GM23248 (cell line): ENCODE results near the gene SFMBT2. TPM values are rescaled to one million over a fixed set of nuclear protein-coding genes. Genes with fewer than 3 reads are reported as not detected.
A peak's percentile ranks its signal among the peaks of the same experiment; 100 is the strongest.

Experiments
- DNase-seq: peaks from one replicate; pipeline ENCODE4 v3.0.0-alpha.2; 2015
- H2AFZ ChIP-seq: fragments of 200-600 bp; sonication (generic); 2 replicates; pipeline ENCODE4 v1.6.1; 2016; ENCODE audit warnings: antibody characterized with exemption
- H3F3A ChIP-seq: fragments of 200-600 bp; sonication (generic); 2 replicates; pipeline ENCODE4 v1.6.1; 2016; ENCODE audit warnings: mild to moderate bottlenecking, antibody characterized with exemption, mixed run types; ENCODE audit not compliant: insufficient read depth
- H3K27ac ChIP-seq: fragments of 200-600 bp; sonication (generic); 2 replicates; pipeline ENCODE4 v1.5.1; 2016; ENCODE audit warnings: mild to moderate bottlenecking
- H3K27me3 ChIP-seq: fragments of 200-600 bp; sonication (generic); replicated peaks from 2 replicates; pipeline ENCODE4 v1.6.1; 2016; ENCODE audit warnings: mild to moderate bottlenecking; ENCODE audit not compliant: insufficient read depth
- H3K36me3 ChIP-seq: fragments of 200-600 bp; sonication (generic); 2 replicates; pipeline ENCODE4 v1.6.1; 2016; ENCODE audit warnings: low read depth, mild to moderate bottlenecking
- H3K4me1 ChIP-seq: fragments of 200-600 bp; sonication (generic); 2 replicates; pipeline ENCODE4 v1.6.1; 2016; ENCODE audit warnings: mild to moderate bottlenecking; ENCODE audit not compliant: insufficient read depth
- H3K4me2 ChIP-seq: fragments of 200-600 bp; sonication (generic); one replicate; pipeline ENCODE4 v1.6.1; 2016; ENCODE audit warnings: mild to moderate bottlenecking; ENCODE audit not compliant: unreplicated experiment
- H3K4me3 ChIP-seq: fragments of 200-600 bp; sonication (generic); 2 replicates; pipeline ENCODE4 v1.5.1; 2016; ENCODE audit warnings: mild to moderate bottlenecking
- H3K79me2 ChIP-seq: fragments of 200-600 bp; sonication (generic); 2 replicates; pipeline ENCODE4 v1.6.1; 2016; ENCODE audit warnings: mild to moderate bottlenecking; ENCODE audit not compliant: insufficient read depth
- H3K9ac ChIP-seq: fragments of 200-600 bp; sonication (generic); 2 replicates; pipeline ENCODE4 v1.6.1; 2016; ENCODE audit warnings: mild to moderate bottlenecking
- H3K9me2 ChIP-seq: fragments of 200-600 bp; sonication (generic); 2 replicates; pipeline ENCODE4 v1.6.1; 2016; ENCODE audit warnings: mixed run types, mild to moderate bottlenecking, moderate library complexity; ENCODE audit not compliant: insufficient read depth
- H3K9me3 ChIP-seq: fragments of 200-600 bp; sonication (generic); one replicate; pipeline ENCODE4 v1.6.1; 2017; ENCODE audit warnings: low read depth
- H4K20me1 ChIP-seq: fragments of 200-600 bp; sonication (generic); 2 replicates; pipeline ENCODE4 v1.6.0; 2016; ENCODE audit not compliant: insufficient read depth
- EZH2 ChIP-seq: fragments of 200-600 bp; sonication (generic); IDR thresholded peaks from 2 replicates; pipeline ENCODE4 v1.6.1; 2018; ENCODE audit warnings: antibody characterized with exemption, mild to moderate bottlenecking; ENCODE audit not compliant: insufficient read depth, poor library complexity, severe bottlenecking
- EZH2phosphoT487 ChIP-seq: fragments of 200-600 bp; sonication (generic); IDR thresholded peaks from 2 replicates; pipeline ENCODE4 v1.6.1; 2018; ENCODE audit warnings: antibody characterized with exemption, moderate library complexity, mild to moderate bottlenecking, low read depth; ENCODE audit not compliant: insufficient read depth
- WGBS, 2 experiments: methylation state at CpG; one replicate each; pipeline ENCODE4 v1.1.6; 2015 to 2017; ENCODE audit warnings: low lambda C conversion rate in 2 of 2, low coverage in 1 of 2; ENCODE audit errors: missing lambda C conversion rate in 2 of 2; 5-methylcytosine and 5-hydroxymethylcytosine counted together
- in situ Hi-C: fragments of 300-500 bp; cut with MboI; formaldehyde crosslinking; loops from 2 replicates; pipeline ENCODE4 v1.15.0; 2020
- polyA plus RNA-seq: library from polyadenylated mRNA; unstranded; fragments of >200 nt; fragmentation: Nextera tagmentation; extraction: Ambion mirVana; gene quantifications from 2 replicates; pipeline ENCODE4 v1.2.1, GENCODE V29; 2016
- total RNA-seq: library from RNA; depleted of rRNA; stranded (reverse); fragments of >200 nt; shearing (Covaris generic); gene quantifications from 2 replicates; pipeline ENCODE4 v1.2.3, GENCODE V29; 2014

Gene SFMBT2
- total and polyA plus RNA-seq, 2 experiments from 2014 or later: 0.22 TPM; not detected in 1

DNA sequence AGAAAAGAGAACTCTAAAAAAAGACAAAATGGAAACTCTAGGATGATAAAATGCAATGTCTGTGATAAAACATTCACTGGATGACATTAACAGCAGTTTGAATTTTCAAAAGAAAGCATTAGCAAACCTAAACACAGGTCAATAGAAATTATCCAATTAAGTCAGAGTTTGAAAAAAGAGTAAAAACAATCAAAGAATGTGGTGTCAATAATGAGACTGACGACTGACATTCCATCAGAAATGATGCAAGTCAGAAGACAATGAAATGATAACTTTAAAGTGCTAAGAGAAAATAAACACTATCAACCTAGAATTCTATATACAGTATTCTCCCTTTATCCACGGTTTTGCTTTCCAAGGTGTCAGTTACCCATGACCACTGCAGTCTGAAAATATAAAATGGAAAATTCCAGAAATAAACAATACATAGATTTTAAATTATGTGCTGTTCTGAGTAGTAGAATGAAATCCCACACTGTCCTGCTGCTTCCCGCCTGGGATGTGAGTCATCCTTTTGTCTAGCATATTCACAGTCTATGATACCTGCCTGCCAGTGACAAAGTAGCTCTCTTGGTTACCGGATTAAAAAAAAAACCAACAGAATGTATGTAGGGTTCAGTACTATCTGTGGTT lies 38.3 kb upstream of the SFMBT2 start:
- no peak for TF ChIP-seq EZH2phosphoT487
- TF ChIP-seq EZH2: no peak
- Histone ChIP-seq H3K36me3 (no peaks in the 10 kb centered on the region), H2AFZ (no peak overlapping the region), H3F3A (no peaks in the 10 kb centered on the region), H3K9ac (no peak overlapping the region), H3K4me2 (no peak overlapping the region), H4K20me1 (no peaks in the 10 kb centered on the region), H3K27me3 (no peaks in the 10 kb centered on the region), H3K4me1 (no peaks in the 10 kb centered on the region), H3K9me3 (no peaks in the 10 kb centered on the region), H3K79me2 (no peaks in the 10 kb centered on the region), H3K9me2 (no peaks in the 10 kb centered on the region), H3K4me3 (no peak overlapping the region), H3K27ac (no peak overlapping the region)
- DNase-seq: peak; percentile 8
- WGBS, 2 experiments: 35 to 37% methylated on average over 4 of the region's 4 CpGs
- in situ Hi-C loops: no loop called here

- Histone ChIP-seq H3K36me3 (no peaks in the 10 kb centered on the region), H2AFZ (no peak overlapping the region), H3F3A (no peaks in the 10 kb centered on the region), H3K27ac (no peak overlapping the region), H3K9me2 (no peaks in the 10 kb centered on the region), H3K9ac (no peak overlapping the region), H3K4me1 (no peaks in the 10 kb centered on the region), H3K79me2 (no peaks in the 10 kb centered on the region), H3K27me3 (no peaks in the 10 kb centered on the region), H3K4me2 (no peak overlapping the region), H3K4me3 (no peak overlapping the region), H3K9me3 (no peaks in the 10 kb centered on the region), H4K20me1 (no peaks in the 10 kb centered on the region)
- 61 to 62% methylated on average over 7 of the region's 7 CpGs for WGBS, 2 experiments
- no peak for DNase-seq
- TF ChIP-seq EZH2phosphoT487: no peak
- TF ChIP-seq EZH2: no peak
- in situ Hi-C loops: no loop called here
Measured at GRCh38 chr10:7445474-7446185, 34.8 kb upstream of the SFMBT2 start.

- Histone ChIP-seq H3K4me1 (no peaks in the 10 kb centered on the region), H3F3A (no peaks in the 10 kb centered on the region), H3K27ac (no peak overlapping the region), H3K27me3 (no peaks in the 10 kb centered on the region), H4K20me1 (no peaks in the 10 kb centered on the region), H2AFZ (no peak overlapping the region), H3K9me3 (no peaks in the 10 kb centered on the region), H3K9me2 (no peaks in the 10 kb centered on the region), H3K4me3 (no peak overlapping the region), H3K4me2 (no peak overlapping the region), H3K36me3 (no peaks in the 10 kb centered on the region), H3K79me2 (no peaks in the 10 kb centered on the region), H3K9ac (no peak overlapping the region)
- in situ Hi-C loops: no loop called here
- DNase-seq: no peak
- 46% methylated on average over 19 of the region's 19 CpGs for WGBS, 2 experiments
- TF ChIP-seq EZH2 (no peak), EZH2phosphoT487 (no peak)
Measured at GRCh38 chr10:7444551-7445121, 33.8 kb upstream of the SFMBT2 start.

DNA sequence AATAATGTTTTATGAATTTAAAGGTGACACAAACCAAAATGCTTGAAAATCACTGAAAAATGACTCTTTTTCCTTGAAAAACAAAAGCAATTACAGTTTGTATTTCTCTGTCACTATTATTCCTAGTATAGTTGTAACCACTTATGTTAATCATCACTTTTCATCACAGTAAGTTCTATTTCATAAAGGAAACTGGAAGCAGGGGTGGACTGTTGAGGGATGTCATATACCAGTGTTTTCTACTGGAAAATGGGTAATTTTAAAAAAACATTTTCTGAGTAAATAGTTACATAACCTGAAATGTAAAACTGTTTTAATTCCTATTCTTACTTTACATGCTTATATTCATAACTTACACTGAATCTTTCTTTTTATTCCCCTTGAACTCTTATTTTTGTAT lies 32.2 kb upstream of the SFMBT2 start:
- H3K4me1 ChIP-seq: no peaks in the 10 kb centered on the region
- no peak for DNase-seq
- H2AFZ ChIP-seq: no peak overlapping the region
- H3K36me3 ChIP-seq: no peaks in the 10 kb centered on the region
- H3K4me2 ChIP-seq: no peak overlapping the region
- H3K4me3 ChIP-seq: no peak overlapping the region
- no peaks in the 10 kb centered on the region for H3K27me3 ChIP-seq
- H3K9me3 ChIP-seq: no peaks in the 10 kb centered on the region
- no peaks in the 10 kb centered on the region for H4K20me1 ChIP-seq
- H3K9me2 ChIP-seq: no peaks in the 10 kb centered on the region
- no peak overlapping the region for H3K27ac ChIP-seq
- in situ Hi-C loops: no loop called here
- H3F3A ChIP-seq: no peaks in the 10 kb centered on the region
- H3K9ac ChIP-seq: no peak overlapping the region
- no peak for TF ChIP-seq EZH2phosphoT487
- no peak for TF ChIP-seq EZH2
- no peaks in the 10 kb centered on the region for H3K79me2 ChIP-seq
